Measurements from ENCODE around the gene PLXNA4. TPM values are rescaled to one million over a fixed set of nuclear protein-coding genes. Genes with fewer than 3 reads are reported as not detected.

Gene PLXNA4
- total RNA-seq, 2 donors from 2014 or later: 9.5 to 18.0 TPM

DNA sequence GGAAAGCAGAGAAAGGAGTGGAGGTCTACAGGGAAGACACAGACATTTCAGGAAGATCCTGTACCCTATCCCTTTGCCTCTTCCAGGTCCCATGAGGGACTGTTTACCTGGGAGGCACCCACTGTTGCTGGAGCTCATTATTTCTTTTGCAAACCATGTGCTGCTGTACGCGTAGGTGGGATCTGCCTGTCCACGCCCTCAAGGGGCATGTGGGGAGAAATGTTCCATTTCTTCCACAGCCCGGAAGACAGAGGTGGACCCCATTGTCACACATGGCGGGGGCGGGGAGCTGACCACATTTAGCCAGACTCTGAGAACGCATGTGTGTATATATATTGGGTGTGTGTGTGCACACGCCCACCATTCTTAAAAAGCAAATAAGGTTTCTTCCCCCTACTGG is 2.0 kb downstream of the PLXNA4 start:
- no peak overlapping the region for H3K4me3 ChIP-seq
- DNase-seq (ENCODE audit: low spot score): no peak
- no peak overlapping the region for H3K27ac ChIP-seq
- H3K27me3 ChIP-seq: no peaks in the 10 kb centered on the region
- TF ChIP-seq, protein P1, sequence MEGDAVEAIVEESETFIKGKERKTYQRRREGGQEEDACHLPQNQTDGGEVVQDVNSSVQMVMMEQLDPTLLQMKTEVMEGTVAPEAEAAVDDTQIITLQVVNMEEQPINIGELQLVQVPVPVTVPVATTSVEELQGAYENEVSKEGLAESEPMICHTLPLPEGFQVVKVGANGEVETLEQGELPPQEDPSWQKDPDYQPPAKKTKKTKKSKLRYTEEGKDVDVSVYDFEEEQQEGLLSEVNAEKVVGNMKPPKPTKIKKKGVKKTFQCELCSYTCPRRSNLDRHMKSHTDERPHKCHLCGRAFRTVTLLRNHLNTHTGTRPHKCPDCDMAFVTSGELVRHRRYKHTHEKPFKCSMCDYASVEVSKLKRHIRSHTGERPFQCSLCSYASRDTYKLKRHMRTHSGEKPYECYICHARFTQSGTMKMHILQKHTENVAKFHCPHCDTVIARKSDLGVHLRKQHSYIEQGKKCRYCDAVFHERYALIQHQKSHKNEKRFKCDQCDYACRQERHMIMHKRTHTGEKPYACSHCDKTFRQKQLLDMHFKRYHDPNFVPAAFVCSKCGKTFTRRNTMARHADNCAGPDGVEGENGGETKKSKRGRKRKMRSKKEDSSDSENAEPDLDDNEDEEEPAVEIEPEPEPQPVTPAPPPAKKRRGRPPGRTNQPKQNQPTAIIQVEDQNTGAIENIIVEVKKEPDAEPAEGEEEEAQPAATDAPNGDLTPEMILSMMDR (IDR thresholded peaks at IDR 0.05): no peak
- no peaks in the 10 kb centered on the region for H3K36me3 ChIP-seq
- peaks cover 0 to 16% of the 10 kb centered on the region in 2 donors for H3K4me1 ChIP-seq
- no peaks in the 10 kb centered on the region for H3K9me3 ChIP-seq

DNA sequence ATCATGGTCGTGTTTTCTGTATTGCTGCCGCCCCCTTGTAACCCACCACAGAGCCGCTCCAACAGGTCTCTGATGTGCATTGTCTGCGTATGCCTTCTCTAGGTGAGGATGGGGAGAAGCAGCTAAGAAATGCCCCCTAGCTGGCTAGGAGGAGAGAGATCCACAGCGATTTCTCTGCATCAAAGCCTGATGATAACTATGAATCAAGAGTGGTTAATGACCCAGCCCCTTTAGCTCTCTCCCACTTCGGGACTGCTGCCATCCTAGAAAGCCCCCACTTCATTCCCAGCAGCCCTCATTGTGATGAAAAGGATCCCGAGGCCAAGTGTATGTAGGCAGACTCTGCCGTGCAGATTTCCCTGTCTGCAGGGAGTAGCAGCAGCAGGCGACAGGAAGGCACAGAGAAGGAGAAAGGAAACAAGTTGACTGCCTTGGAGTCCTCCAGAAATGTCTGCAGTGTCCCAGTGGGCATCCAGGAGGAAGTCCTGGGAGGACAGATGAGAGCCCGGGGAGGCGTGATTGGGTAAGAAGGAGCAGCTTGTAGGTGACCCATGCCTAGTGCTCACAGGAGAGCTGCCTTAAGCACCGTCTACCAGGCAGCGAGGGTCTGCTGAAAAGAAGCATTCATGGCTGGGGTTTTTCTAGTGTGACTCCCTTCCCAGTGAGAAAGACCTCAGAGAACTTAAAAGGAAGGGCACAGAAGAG is 2.9 kb downstream of the PLXNA4 start:
- H3K9me3 ChIP-seq: no peaks in the 10 kb centered on the region
- TF ChIP-seq, protein P1 (IDR thresholded peaks at IDR 0.05): no peak
- no peak overlapping the region for H3K4me3 ChIP-seq
- DNase-seq (ENCODE audit: low spot score): no peak
- H3K27me3 ChIP-seq: no peaks in the 10 kb centered on the region
- H3K4me1 ChIP-seq: peaks cover 0 to 16% of the 10 kb centered on the region in 2 donors
- no peak overlapping the region for H3K27ac ChIP-seq
- H3K36me3 ChIP-seq: no peaks in the 10 kb centered on the region

DNA sequence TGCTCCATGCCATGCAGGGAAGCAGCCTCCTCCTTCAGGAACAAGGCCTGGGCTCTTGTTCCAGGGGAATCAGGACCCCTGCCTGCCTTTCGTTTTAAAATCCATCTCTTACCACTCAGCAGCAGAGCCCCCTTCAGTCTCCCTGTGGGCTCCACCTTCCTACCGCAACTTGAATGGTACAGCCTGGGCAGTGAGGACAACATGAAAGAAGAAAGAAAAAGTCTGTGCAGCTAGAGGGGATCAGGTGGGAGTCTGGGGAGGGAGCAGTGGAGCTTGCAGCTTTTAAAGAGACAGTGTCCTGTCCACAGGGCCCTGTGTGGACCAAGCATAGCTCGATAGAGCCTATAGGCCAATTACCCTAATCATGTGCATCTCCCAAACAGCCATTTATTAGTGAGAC is 3.7 kb downstream of the PLXNA4 start:
- TF ChIP-seq, protein P1 (IDR thresholded peaks at IDR 0.05): no peak
- no peak overlapping the region for H3K27ac ChIP-seq
- peaks cover 0 to 16% of the 10 kb centered on the region in 2 donors for H3K4me1 ChIP-seq
- no peak for DNase-seq (ENCODE audit: low spot score)
- no peak overlapping the region for H3K4me3 ChIP-seq
- no peaks in the 10 kb centered on the region for H3K9me3 ChIP-seq
- H3K27me3 ChIP-seq: no peaks in the 10 kb centered on the region
- no peaks in the 10 kb centered on the region for H3K36me3 ChIP-seq

DNA sequence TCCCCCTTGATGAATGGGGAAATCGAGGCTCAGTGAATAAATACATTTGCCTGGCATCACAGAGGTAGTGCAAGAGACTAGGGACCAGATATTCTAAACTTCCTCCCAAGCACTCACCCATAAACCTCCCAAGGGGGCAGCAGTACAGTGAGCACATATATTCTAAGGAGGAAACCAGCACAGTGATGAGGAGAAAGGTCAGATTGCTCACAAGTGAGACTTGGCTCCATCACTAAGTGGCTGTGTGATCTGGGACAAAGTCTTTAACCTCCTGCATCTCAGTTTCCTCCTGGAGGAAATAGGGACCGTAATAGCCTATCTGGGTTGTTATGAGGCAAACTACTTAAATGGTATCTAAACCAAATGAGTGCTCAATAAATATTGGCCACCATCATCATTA is 4.3 kb downstream of the PLXNA4 start:
- DNase-seq (ENCODE audit: low spot score): no peak
- H3K9me3 ChIP-seq: no peaks in the 10 kb centered on the region
- no peaks in the 10 kb centered on the region for H3K36me3 ChIP-seq
- TF ChIP-seq, protein P1 (IDR thresholded peaks at IDR 0.05): no peak
- H3K4me1 ChIP-seq: peaks cover 0 to 16% of the 10 kb centered on the region in 2 donors
- no peaks in the 10 kb centered on the region for H3K27me3 ChIP-seq
- no peak overlapping the region for H3K4me3 ChIP-seq
- H3K27ac ChIP-seq: no peak overlapping the region

DNA sequence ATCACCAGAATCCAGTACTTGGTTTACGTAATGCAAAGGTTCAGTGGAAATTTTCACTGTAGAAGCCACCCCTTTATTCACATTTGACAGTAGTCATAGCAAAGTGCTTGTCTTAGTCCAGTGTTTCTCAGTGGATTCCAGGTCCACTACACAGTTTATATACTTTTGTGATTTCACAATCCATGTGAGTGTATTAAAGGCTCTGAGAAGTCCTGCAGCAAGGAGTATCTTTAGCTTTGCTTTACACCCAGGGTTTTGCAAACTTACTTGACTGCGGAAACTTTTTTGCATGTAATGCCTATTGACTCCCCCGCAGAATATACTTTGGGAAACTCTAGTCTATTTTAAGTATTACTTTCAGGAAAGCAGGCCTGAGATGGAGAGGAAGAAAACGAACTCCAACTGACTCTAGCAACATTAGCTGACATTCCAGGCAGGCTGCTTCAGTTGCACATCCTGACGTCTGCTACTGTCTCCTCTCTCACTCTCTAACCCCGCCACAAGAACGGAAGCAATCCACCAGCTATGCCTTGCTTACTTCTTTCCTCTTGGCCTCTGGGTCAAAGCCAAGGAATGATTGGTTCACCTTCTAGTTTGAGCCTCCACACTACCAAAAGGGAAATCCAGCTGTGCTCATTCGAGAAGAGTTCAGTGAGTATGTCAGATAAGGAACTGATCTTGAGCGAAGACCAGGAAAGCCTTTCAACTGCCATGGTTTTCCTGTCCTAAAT is 6.2 kb downstream of the PLXNA4 start:
- Histone ChIP-seq H3K4me3 (no peak overlapping the region), H3K4me1 (peaks cover 0 to 1% of the 10 kb centered on the region in 2 donors), H3K9me3 (no peaks in the 10 kb centered on the region), H3K27ac (no peak overlapping the region), H3K27me3 (no peaks in the 10 kb centered on the region), H3K36me3 (no peaks in the 10 kb centered on the region)
- DNase-seq (ENCODE audit: low spot score): no peak
- TF ChIP-seq, protein P1 (IDR thresholded peaks at IDR 0.05): no peak

All from right atrium auricular region (tissue), 2 donors.